Neutrophil (primary cell): Measurements from ENCODE around the gene TNIK.
A peak's percentile ranks its signal among the peaks of the same experiment; 100 is the strongest.

ENCODE experiments used
- H3K27ac ChIP-seq: fragments of 200-600 bp; sonication (generic); 2 replicates; pipeline ENCODE4 v1.5.1; 2016; ENCODE audit warnings: mild to moderate bottlenecking, moderate library complexity
- H3K27me3 ChIP-seq: fragments of 200-600 bp; sonication (generic); 2 replicates; pipeline ENCODE4 v1.6.0; 2016; ENCODE audit warnings: mild to moderate bottlenecking
- H3K36me3 ChIP-seq: fragments of 200-600 bp; sonication (generic); 2 replicates; pipeline ENCODE4 v1.5.1; 2017
- H3K4me1 ChIP-seq, 2 experiments: fragments of 200-600 bp in 1 of 2; sonication (generic) in 1 of 2; 1 replicate in 1 of 2; 2 replicates in 1 of 2; pipeline versions ENCODE4 v1.5.1 to v1.6.1; 2013 to 2016; ENCODE audit warnings: low read depth in 1 of 2, low read length in 1 of 2, mild to moderate bottlenecking in 1 of 2, moderate library complexity in 1 of 2; ENCODE audit not compliant: control insufficient read depth in 1 of 2, insufficient read depth in 1 of 2
- H3K4me3 ChIP-seq, 2 experiments: fragments of 200-600 bp in 1 of 2; sonication (generic) in 1 of 2; 1 replicate in 1 of 2; 2 replicates in 1 of 2; pipeline ENCODE4 v1.5.1; 2013 to 2016; ENCODE audit warnings: low read depth in 1 of 2, low read length in 1 of 2, mild to moderate bottlenecking in 1 of 2, moderate library complexity in 1 of 2
- H3K9me3 ChIP-seq: fragments of 200-600 bp; sonication (generic); 2 replicates; pipeline ENCODE4 v1.5.1; 2016
- TF ChIP-seq, protein P1 (sequence below): fragments of 200-600 bp; sonication (generic); IDR thresholded peaks from 2 replicates; pipeline ENCODE4 v1.5.1; 2016; ENCODE audit warnings: antibody characterized with exemption

TNIK gene

DNA sequence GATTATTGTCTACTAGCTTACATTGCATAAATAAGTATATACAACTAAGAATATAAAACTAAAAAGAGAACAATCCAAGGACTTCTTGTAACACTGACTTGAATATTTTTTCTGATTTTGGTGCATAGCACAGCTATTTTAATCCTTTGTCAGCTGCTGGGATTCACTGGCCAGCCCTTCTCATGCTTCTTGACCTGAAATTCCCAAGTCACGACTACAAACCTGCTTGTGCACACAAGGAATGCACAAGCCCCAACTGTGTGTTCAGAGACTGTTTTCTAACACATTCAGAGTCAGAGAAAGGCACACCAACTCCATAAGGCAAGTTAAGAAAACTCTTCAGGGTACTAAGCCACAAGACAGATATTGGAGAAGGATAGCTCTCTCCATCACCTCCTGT is 80.9 kb downstream of the TNIK start:
- no peaks in the 10 kb centered on the region for H3K27me3 ChIP-seq
- H3K4me3 ChIP-seq = no peak overlapping the region
- H3K4me1 ChIP-seq = peaks cover 26 to 30% of the 10 kb centered on the region in 2 experiments
- TF ChIP-seq, protein P1, sequence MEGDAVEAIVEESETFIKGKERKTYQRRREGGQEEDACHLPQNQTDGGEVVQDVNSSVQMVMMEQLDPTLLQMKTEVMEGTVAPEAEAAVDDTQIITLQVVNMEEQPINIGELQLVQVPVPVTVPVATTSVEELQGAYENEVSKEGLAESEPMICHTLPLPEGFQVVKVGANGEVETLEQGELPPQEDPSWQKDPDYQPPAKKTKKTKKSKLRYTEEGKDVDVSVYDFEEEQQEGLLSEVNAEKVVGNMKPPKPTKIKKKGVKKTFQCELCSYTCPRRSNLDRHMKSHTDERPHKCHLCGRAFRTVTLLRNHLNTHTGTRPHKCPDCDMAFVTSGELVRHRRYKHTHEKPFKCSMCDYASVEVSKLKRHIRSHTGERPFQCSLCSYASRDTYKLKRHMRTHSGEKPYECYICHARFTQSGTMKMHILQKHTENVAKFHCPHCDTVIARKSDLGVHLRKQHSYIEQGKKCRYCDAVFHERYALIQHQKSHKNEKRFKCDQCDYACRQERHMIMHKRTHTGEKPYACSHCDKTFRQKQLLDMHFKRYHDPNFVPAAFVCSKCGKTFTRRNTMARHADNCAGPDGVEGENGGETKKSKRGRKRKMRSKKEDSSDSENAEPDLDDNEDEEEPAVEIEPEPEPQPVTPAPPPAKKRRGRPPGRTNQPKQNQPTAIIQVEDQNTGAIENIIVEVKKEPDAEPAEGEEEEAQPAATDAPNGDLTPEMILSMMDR = no peak
- no peaks in the 10 kb centered on the region for H3K9me3 ChIP-seq
- no peaks in the 10 kb centered on the region for H3K36me3 ChIP-seq
- H3K27ac ChIP-seq = no peak overlapping the region

- H3K27me3 ChIP-seq = no peaks in the 10 kb centered on the region
- H3K36me3 ChIP-seq = no peaks in the 10 kb centered on the region
- H3K4me1 ChIP-seq = peaks cover 26 to 31% of the 10 kb centered on the region in 2 experiments
- TF ChIP-seq, protein P1 = no peak
- H3K27ac ChIP-seq = no peak overlapping the region
- H3K4me3 ChIP-seq = no peak overlapping the region
- no peaks in the 10 kb centered on the region for H3K9me3 ChIP-seq
Measured at GRCh38 chr3:171378586-171378985, 81.6 kb downstream of the TNIK start.

GRCh38 chr3:171377859-171378258 is 82.3 kb downstream of the TNIK start:
- Histone ChIP-seq H3K27me3 (no peaks in the 10 kb centered on the region), H3K36me3 (no peaks in the 10 kb centered on the region), H3K4me1 (peaks cover 26 to 31% of the 10 kb centered on the region in 2 experiments), H3K9me3 (no peaks in the 10 kb centered on the region), H3K27ac (no peak overlapping the region), H3K4me3 (no peak overlapping the region)
- TF ChIP-seq, protein P1 = no peak

- peak overlapping the region in 1 of 2 experiments; percentile 34 for H3K4me3 ChIP-seq
- H3K9me3 ChIP-seq = no peaks in the 10 kb centered on the region
- H3K36me3 ChIP-seq = no peaks in the 10 kb centered on the region
- H3K27me3 ChIP-seq = no peaks in the 10 kb centered on the region
- H3K4me1 ChIP-seq = peaks cover 26 to 31% of the 10 kb centered on the region in 2 experiments
- H3K27ac ChIP-seq = peak overlapping the region; percentile 78
- TF ChIP-seq, protein P1 = no peak
Measured at GRCh38 chr3:171376596-171376947, 83.6 kb downstream of the TNIK start.

- Histone ChIP-seq H3K9me3 (no peaks in the 10 kb centered on the region), H3K36me3 (no peaks in the 10 kb centered on the region), H3K4me3 (peak overlapping the region in 1 of 2 experiments; percentile 34), H3K27ac (peak overlapping the region; percentile 78), H3K4me1 (peaks cover 26 to 31% of the 10 kb centered on the region in 2 experiments), H3K27me3 (no peaks in the 10 kb centered on the region)
- TF ChIP-seq, protein P1 = no peak
Measured at GRCh38 chr3:171375666-171376595, 84.3 kb downstream of the TNIK start.
